Retinal pigment epithelial cell (primary cell): ENCODE measurements around the gene KIAA1217.
"Not testable (repeated sequence)": the region's sequence is repeated elsewhere in the genome, so short reads cannot be mapped to it uniquely, and the experiment has no call there.

Experiments used
- DNase-seq: peaks from one replicate; pipeline ENCODE4 v3.0.0-alpha.2; 2010; ENCODE audit warnings: low read depth
- H3K4me3 ChIP-seq: 2 replicates; pipeline ENCODE4 v1.5.1; 2011; ENCODE audit warnings: mild to moderate bottlenecking, low read length, control low read depth, moderate library complexity
- CTCF ChIP-seq: conservative IDR thresholded peaks from 2 replicates; pipeline ENCODE4 v1.5.1; 2011; ENCODE audit warnings: low read depth, low read length, control low read depth, inconsistent platforms

Gene KIAA1217

GRCh38 chr10:24350070-24350921 lies 141.4 kb downstream of the KIAA1217 start:
- TF ChIP-seq CTCF, result no peak
- no peak for DNase-seq
- no peak overlapping the region for H3K4me3 ChIP-seq

- not testable (repeated sequence) for H3K4me3 ChIP-seq, DNase-seq
Observed at GRCh38 chr10:24350922-24351225, 141.9 kb downstream of the KIAA1217 start.

- H3K4me3 ChIP-seq, result no peak overlapping the region
- TF ChIP-seq CTCF, result no peak
- DNase-seq, result peak; percentile 98
Observed at GRCh38 chr10:24351961-24352360, 143.0 kb downstream of the KIAA1217 start.

GRCh38 chr10:24352399-24352798 lies 143.5 kb downstream of the KIAA1217 start:
- no peak for TF ChIP-seq CTCF
- no peak for DNase-seq
- H3K4me3 ChIP-seq, result no peak overlapping the region

GRCh38 chr10:24353319-24353718 lies 144.4 kb downstream of the KIAA1217 start:
- no peak for TF ChIP-seq CTCF
- DNase-seq, result no peak
- H3K4me3 ChIP-seq, result no peak overlapping the region

- no peak for DNase-seq
- TF ChIP-seq CTCF, result no peak
- H3K4me3 ChIP-seq, result no peak overlapping the region
Observed at GRCh38 chr10:24355056-24355688, 146.2 kb downstream of the KIAA1217 start.

GRCh38 chr10:24357344-24358004 lies 148.5 kb downstream of the KIAA1217 start:
- no peak for DNase-seq
- no peak overlapping the region for H3K4me3 ChIP-seq
- no peak for TF ChIP-seq CTCF
